Endothelial cell of umbilical vein (primary cell): ENCODE data around the gene C1QA. TPM values are rescaled to one million over a fixed set of nuclear protein-coding genes. Genes with fewer than 3 reads are reported as not detected.

Source experiments
- BruUV-seq: library from RNA; stranded (reverse); fragments of 400-500 nt; replicated peaks from 2 replicates; lab custom pipeline; 2021; lab: Mats Ljungman, UMichigan
- CTCF ChIA-PET: fragments of 300-600, 350-600 bp; sonication (Branson Sonifier 250); formaldehyde crosslinking; loops from one replicate; lab custom pipeline; 2021; ENCODE audit warnings: antibody characterized with exemption, inconsistent platforms; lab: Charles Lee
- POLR2A ChIA-PET: fragments of 300-600, 350-600 bp; sonication (Branson Sonifier 250); formaldehyde crosslinking; loops from one replicate; lab custom pipeline; 2021; ENCODE audit warnings: antibody characterized with exemption, inconsistent platforms; lab: Charles Lee
- DNase-seq: peaks from one replicate; pipeline ENCODE4 v3.0.0-alpha.2; 2011; ENCODE audit warnings: low read depth, low spot score
- FAIRE-seq: peaks from 2 replicates; lab custom pipeline; 2011; peaks lifted over from hg19 to GRCh38; lab: Jason Lieb, UNC
- H2AFZ ChIP-seq: 2 replicates; pipeline ENCODE4 v1.6.0; 2012; ENCODE audit warnings: low read depth, low read length, control low read depth, inconsistent platforms
- H3K27ac ChIP-seq: 2 replicates; pipeline ENCODE4 v1.5.1; 2011; ENCODE audit warnings: low read depth, mild to moderate bottlenecking, control low read depth, low read length, moderate library complexity; ENCODE audit not compliant: insufficient read depth
- H3K27me3 ChIP-seq, 2 experiments: 2 replicates each; pipeline versions ENCODE4 v1.6.0 to v1.6.1; 2011; ENCODE audit warnings: low read length in 2 of 2, mixed read lengths in 1 of 2; ENCODE audit not compliant: control insufficient read depth in 2 of 2, insufficient read depth in 2 of 2
- H3K36me3 ChIP-seq, 2 experiments: 2 replicates in 1 of 2; 3 replicates in 1 of 2; pipeline ENCODE4 v1.5.1; 2011; ENCODE audit warnings: low read length in 2 of 2, mild to moderate bottlenecking in 1 of 2, moderate library complexity in 1 of 2; ENCODE audit not compliant: control insufficient read depth in 2 of 2, insufficient read depth in 2 of 2; ENCODE audit errors: extremely low read depth in 1 of 2
- H3K4me1 ChIP-seq: 3 replicates; pipeline ENCODE4 v1.5.1; 2011; ENCODE audit warnings: mild to moderate bottlenecking, low read length; ENCODE audit not compliant: control insufficient read depth, insufficient read depth; ENCODE audit errors: extremely low read depth
- H3K4me2 ChIP-seq: 2 replicates; pipeline ENCODE4 v1.6.1; 2011; ENCODE audit warnings: low read length, control low read depth, mixed read lengths; ENCODE audit not compliant: insufficient read depth
- H3K4me3 ChIP-seq, 3 experiments: fragments of 200-600 bp in 1 of 3; sonication (generic), shearing (Covaris generic) in 1 of 3; replicated peaks in 1 of 3; 2 replicates each; pipeline ENCODE4 v1.5.1; 2011 to 2016; ENCODE audit warnings: control low read depth in 3 of 3, low read length in 3 of 3, mild to moderate bottlenecking in 2 of 3, inconsistent platforms in 1 of 3, low read depth in 1 of 3, moderate library complexity in 1 of 3; ENCODE audit not compliant: insufficient read depth in 1 of 3
- H3K79me2 ChIP-seq: 2 replicates; pipeline ENCODE4 v1.6.0; 2012; ENCODE audit warnings: low read length, inconsistent platforms; ENCODE audit not compliant: control insufficient read depth, insufficient read depth
- H3K9ac ChIP-seq: replicated peaks from 2 replicates; pipeline ENCODE3; 2011; ENCODE audit warnings: low read length, control low read depth; ENCODE audit not compliant: insufficient read depth; ENCODE audit errors: extremely low read depth
- H3K9me1 ChIP-seq: replicated peaks from 3 replicates; pipeline ENCODE4 v1.6.0; 2011; ENCODE audit warnings: mild to moderate bottlenecking, low read length; ENCODE audit not compliant: control insufficient read depth, insufficient read depth; ENCODE audit errors: extremely low read depth
- H3K9me3 ChIP-seq: replicated peaks from 2 replicates; pipeline ENCODE4 v1.5.1; 2012; ENCODE audit warnings: low read length, inconsistent platforms; ENCODE audit not compliant: control insufficient read depth, insufficient read depth
- H4K20me1 ChIP-seq: replicated peaks from 2 replicates; pipeline ENCODE3; 2011; ENCODE audit warnings: mild to moderate bottlenecking, low read length; ENCODE audit not compliant: control insufficient read depth, insufficient read depth; ENCODE audit errors: extremely low read depth
- CTCF ChIP-seq, 2 donors: IDR thresholded peaks; 1 replicate in 1 of 2; 2 replicates in 1 of 2; pipeline ENCODE4 v1.5.1; 2011; ENCODE audit warnings: low read length in 2 of 2, mild to moderate bottlenecking in 2 of 2, moderate library complexity in 2 of 2, control low read depth in 1 of 2, inconsistent platforms in 1 of 2, low read depth in 1 of 2; ENCODE audit not compliant: insufficient read depth in 1 of 2; ENCODE audit errors: extremely low read depth in 1 of 2
- EZH2 ChIP-seq: IDR thresholded peaks from 2 replicates; pipeline ENCODE4 v1.6.1; 2012; ENCODE audit warnings: borderline replicate concordance, low read depth, mild to moderate bottlenecking, moderate library complexity, low read length, inconsistent platforms; ENCODE audit not compliant: severe bottlenecking
- FOS ChIP-seq: IDR thresholded peaks from 2 replicates; pipeline ENCODE4 v1.6.1; 2011; ENCODE audit warnings: mild to moderate bottlenecking, low read length, moderate library complexity, borderline replicate concordance; ENCODE audit not compliant: insufficient read depth
- GATA2 ChIP-seq: IDR thresholded peaks from 2 replicates; pipeline ENCODE4 v1.7.0; 2011; ENCODE audit warnings: low read depth, mild to moderate bottlenecking, moderate library complexity, mixed read lengths, low read length; ENCODE audit not compliant: insufficient read length, insufficient read depth
- JUN ChIP-seq: IDR thresholded peaks from 2 replicates; pipeline ENCODE4 v1.6.1; 2011; ENCODE audit warnings: borderline replicate concordance, low read depth; ENCODE audit not compliant: insufficient read length, insufficient read depth
- MAX ChIP-seq: IDR thresholded peaks from 2 replicates; pipeline ENCODE4 v1.6.1; 2011; ENCODE audit not compliant: insufficient read depth, insufficient read length
- MYC ChIP-seq: IDR thresholded peaks from one replicate; pipeline ENCODE4 v1.6.1; 2011; ENCODE audit warnings: mild to moderate bottlenecking, low read depth, low read length
- POLR2A ChIP-seq: IDR thresholded peaks from 2 replicates; pipeline ENCODE4 v1.6.1; 2012; ENCODE audit warnings: low read depth, mild to moderate bottlenecking, control low read depth, low read length
- POLR2AphosphoS5 ChIP-seq: IDR thresholded peaks from 2 replicates; pipeline ENCODE4 v1.6.1; 2012; ENCODE audit warnings: low read depth, mild to moderate bottlenecking, control low read depth, low read length, moderate library complexity; ENCODE audit not compliant: insufficient read depth
- dilution Hi-C: fragments of 300-500 bp; cut with MboI; formaldehyde crosslinking; loops from one replicate; pipeline ENCODE4 v1.15.0; 2019; ENCODE audit warnings: low sequenced_read_pairs; ENCODE audit not compliant: extremely low pct_ligation_motif_present
- intact Hi-C: fragments of 100-400 bp; cut with micrococcal nuclease; formaldehyde crosslinking; loops from one replicate; pipeline ENCODE4 v1.10.0; 2022
- polyA plus RNA-seq, 4 experiments: library from polyadenylated mRNA; depleted of rRNA in 3 of 4; stranded (reverse) in 3 of 4; unstranded in 1 of 4; fragments of >200 nt; gene quantifications; 2 replicates each; pipeline versions ENCODE4 v1.2.1 to v1.2.3, GENCODE V29; 2011 to 2012; ENCODE audit warnings: missing spikeins in 1 of 4
- total RNA-seq: library from RNA; stranded (reverse); gene quantifications from 2 replicates; pipeline ENCODE4 v1.2.3, GENCODE V29; 2021

C1QA gene
- total and polyA plus RNA-seq, 2 donors (not counting 3 experiments of a cell fraction or from before 2014, with no cell fraction given) = not detected

GRCh38 chr1:22613572-22613918 is 22.9 kb upstream of the C1QA start:
- ChIA-PET CTCF (no interaction called here), POLR2A (no interaction called here)
- Histone ChIP-seq H3K9me1 (no peaks in the 10 kb centered on the region), H3K4me2 (no peak overlapping the region), H2AFZ (no peak overlapping the region), H3K9me3 (no peaks in the 10 kb centered on the region), H4K20me1 (no peaks in the 10 kb centered on the region), H3K9ac (no peak overlapping the region), H3K79me2 (no peaks in the 10 kb centered on the region), H3K4me1 (no peaks in the 10 kb centered on the region), H3K27me3 (peaks cover 0 to under 1% of the 10 kb centered on the region in 2 experiments), H3K36me3 (no peaks in the 10 kb centered on the region), H3K27ac (no peak overlapping the region), H3K4me3 (no peak overlapping the region)
- no TSS peak for BruUV-seq
- DNase-seq = no peak
- dilution Hi-C loops = no loop called here
- FAIRE-seq = no peak
- intact Hi-C loops = no loop called here
- TF ChIP-seq MYC = no peak

- dilution Hi-C loops = no loop called here
- Histone ChIP-seq H3K27ac (no peak overlapping the region), H3K79me2 (no peaks in the 10 kb centered on the region), H3K9me3 (no peaks in the 10 kb centered on the region), H3K9ac (no peak overlapping the region), H3K4me3 (no peak overlapping the region), H4K20me1 (no peaks in the 10 kb centered on the region), H2AFZ (no peak overlapping the region), H3K36me3 (no peaks in the 10 kb centered on the region), H3K4me2 (no peak overlapping the region), H3K27me3 (peaks cover 0 to 2% of the 10 kb centered on the region in 2 experiments), H3K4me1 (no peaks in the 10 kb centered on the region), H3K9me1 (no peaks in the 10 kb centered on the region)
- ChIA-PET CTCF (no interaction called here), POLR2A (no interaction called here)
- no peak for FAIRE-seq
- no peak for DNase-seq
- intact Hi-C loops = no loop called here
- TF ChIP-seq FOS (no peak), EZH2 (no peak), POLR2AphosphoS5 (no peak), MYC (no peak), POLR2A (no peak), MAX (no peak), JUN (no peak), CTCF (IDR thresholded peaks at IDR 0.05; ENCODE audit: extremely low read depth in 1 of 2, insufficient read depth in 1 of 2, low read depth in 1 of 2, low read length in 2 of 2) (no peak), GATA2 (no peak)
- no TSS peak for BruUV-seq
Measured at GRCh38 chr1:22613951-22614350, 22.5 kb upstream of the C1QA start.
